Mesothelial cell of epicardium (in vitro differentiated cells): ENCODE data around the gene GSTT4. TPM values are rescaled to one million over a fixed set of nuclear protein-coding genes. Genes with fewer than 3 reads are reported as not detected.
"Not testable (repeated sequence)": the region's sequence is repeated elsewhere in the genome, so short reads cannot be mapped to it uniquely, and the experiment has no call there.

Experiments used
- DNase-seq, 2 experiments: peaks; one replicate each; pipeline ENCODE4 v3.0.0; 2021; ENCODE audit warnings: low spot score in 2 of 2; ENCODE audit not compliant: unreplicated experiment in 2 of 2
- H3K27ac Mint-ChIP-seq: 2 replicates; pipeline ENCODE4 v1.8.0; 2021; ENCODE audit warnings: mixed read lengths
- H3K27me3 Mint-ChIP-seq: 2 replicates; pipeline ENCODE4 v1.8.0; 2021; ENCODE audit warnings: low read depth, mixed read lengths
- H3K36me3 Mint-ChIP-seq: 2 replicates; pipeline ENCODE4 v1.8.0; 2021; ENCODE audit warnings: mixed read lengths
- H3K4me1 Mint-ChIP-seq: 2 replicates; pipeline ENCODE4 v1.8.0; 2021; ENCODE audit warnings: mixed read lengths
- H3K4me3 Mint-ChIP-seq: 2 replicates; pipeline ENCODE4 v1.8.0; 2021; ENCODE audit warnings: mild to moderate bottlenecking, moderate library complexity, mixed read lengths
- H3K9me3 Mint-ChIP-seq: 2 replicates; pipeline ENCODE4 v1.8.0; 2021; ENCODE audit warnings: mixed read lengths
- total RNA-seq: library from RNA; stranded (reverse); gene quantifications from 3 replicates; pipeline ENCODE4 v1.2.1, GENCODE V29; 2021
- TF ChIP-seq, protein P1 (sequence below): fragments of 200-600 bp; sonication (generic); IDR thresholded peaks from one replicate; pipeline ENCODE4 v1.5.0; 2021; ENCODE audit warnings: antibody characterized with exemption; ENCODE audit not compliant: unreplicated experiment

The GSTT4 gene
- total RNA-seq, 1 donor from 2014 or later: not detected

DNA sequence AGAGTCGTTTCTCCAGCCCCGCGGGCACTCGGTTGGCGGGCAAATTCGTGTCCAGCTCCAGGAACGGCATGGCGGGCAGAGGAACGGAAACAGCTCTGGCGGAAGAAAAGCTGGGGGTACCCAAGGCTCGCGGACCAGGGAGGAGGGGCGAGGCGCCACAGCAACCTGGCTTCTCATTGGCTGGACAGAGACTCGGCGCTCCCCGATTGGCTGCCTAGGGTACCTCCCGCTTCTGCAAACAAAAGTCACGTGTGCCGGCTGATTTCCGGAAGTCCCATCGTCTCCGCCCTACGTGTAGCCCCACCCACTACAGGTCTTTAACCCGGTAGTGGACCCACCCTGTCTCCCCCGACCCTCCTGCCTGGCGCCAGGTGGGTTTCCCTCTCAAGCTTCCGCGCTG is 30.9 kb downstream of the GSTT4 start, which contains the start of gene DDT:
TSS of gene DDT (minus strand) at position 97 of the 400 bp plus-strand sequence. CDS start at position 70, 27 bp downstream.
- not testable (repeated sequence) for H3K4me3 Mint-ChIP-seq, H3K27me3 Mint-ChIP-seq, H3K36me3 Mint-ChIP-seq, H3K4me1 Mint-ChIP-seq, DNase-seq, H3K27ac Mint-ChIP-seq, H3K9me3 Mint-ChIP-seq

DNA sequence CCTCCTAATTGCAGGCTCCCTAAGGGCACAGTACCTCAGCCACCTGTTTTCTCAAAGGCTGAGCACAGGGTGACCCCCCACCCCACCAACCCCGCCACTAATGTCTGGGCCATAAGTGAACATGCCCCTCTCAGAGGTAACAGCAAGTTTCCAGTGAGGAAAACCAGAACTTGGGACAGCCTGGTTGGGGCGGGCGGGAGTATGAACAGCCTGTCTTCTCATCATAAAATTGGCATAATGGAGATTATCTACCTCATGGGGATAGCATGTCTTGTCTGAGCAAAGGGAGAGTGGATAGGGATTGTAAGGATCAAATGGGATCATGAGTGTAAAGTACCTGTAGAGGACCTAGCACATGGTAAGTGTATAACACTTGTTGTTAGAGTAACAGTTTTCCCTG is 33.3 kb downstream of the GSTT4 start:
- not testable (repeated sequence) for DNase-seq, H3K4me1 Mint-ChIP-seq, H3K27me3 Mint-ChIP-seq, H3K27ac Mint-ChIP-seq, H3K9me3 Mint-ChIP-seq
- Mint-ChIP-seq H3K36me3 (peaks cover 12% of the 10 kb centered on the region), H3K4me3 (peak overlapping the region; percentile 34)

DNA sequence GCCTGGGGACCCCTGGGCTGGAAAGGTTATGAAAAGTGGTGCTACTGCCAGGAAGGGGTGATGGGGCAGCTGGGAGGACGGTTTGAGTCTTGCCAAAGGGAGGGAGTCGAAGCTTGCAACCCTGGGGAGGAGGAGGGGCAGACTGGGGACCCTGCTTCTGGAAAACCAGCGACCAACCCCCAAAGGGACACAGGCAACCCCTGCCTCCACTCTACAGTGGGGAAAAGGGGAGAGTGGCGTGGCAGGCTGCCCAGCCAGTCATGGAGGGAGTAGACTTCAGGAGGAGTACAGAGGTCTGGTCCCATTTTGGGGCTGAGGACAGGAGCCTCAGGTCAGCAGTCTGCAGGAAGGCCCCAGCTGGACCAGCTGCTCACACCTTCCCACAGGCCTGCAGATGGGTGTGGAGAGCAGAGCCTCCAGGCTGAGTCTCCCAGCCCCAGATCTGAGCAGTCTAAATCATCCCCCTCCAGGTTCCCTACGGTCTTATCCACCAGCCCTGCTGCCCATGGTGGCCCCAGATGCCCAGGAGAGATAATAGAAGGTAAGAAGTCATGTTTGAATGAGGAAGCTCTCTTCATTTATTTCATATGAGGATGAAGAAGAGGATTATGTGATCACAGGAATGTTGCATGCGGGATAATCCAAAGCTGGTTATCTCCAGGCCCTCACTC is 34.3 kb downstream of the GSTT4 start:
- H3K36me3 Mint-ChIP-seq: peaks cover 12% of the 10 kb centered on the region
- TF ChIP-seq, protein P1, sequence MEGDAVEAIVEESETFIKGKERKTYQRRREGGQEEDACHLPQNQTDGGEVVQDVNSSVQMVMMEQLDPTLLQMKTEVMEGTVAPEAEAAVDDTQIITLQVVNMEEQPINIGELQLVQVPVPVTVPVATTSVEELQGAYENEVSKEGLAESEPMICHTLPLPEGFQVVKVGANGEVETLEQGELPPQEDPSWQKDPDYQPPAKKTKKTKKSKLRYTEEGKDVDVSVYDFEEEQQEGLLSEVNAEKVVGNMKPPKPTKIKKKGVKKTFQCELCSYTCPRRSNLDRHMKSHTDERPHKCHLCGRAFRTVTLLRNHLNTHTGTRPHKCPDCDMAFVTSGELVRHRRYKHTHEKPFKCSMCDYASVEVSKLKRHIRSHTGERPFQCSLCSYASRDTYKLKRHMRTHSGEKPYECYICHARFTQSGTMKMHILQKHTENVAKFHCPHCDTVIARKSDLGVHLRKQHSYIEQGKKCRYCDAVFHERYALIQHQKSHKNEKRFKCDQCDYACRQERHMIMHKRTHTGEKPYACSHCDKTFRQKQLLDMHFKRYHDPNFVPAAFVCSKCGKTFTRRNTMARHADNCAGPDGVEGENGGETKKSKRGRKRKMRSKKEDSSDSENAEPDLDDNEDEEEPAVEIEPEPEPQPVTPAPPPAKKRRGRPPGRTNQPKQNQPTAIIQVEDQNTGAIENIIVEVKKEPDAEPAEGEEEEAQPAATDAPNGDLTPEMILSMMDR: no peak
- H3K4me3 Mint-ChIP-seq: no peak overlapping the region
- H3K4me1 Mint-ChIP-seq: no peaks in the 10 kb centered on the region
- H3K9me3 Mint-ChIP-seq: no peaks in the 10 kb centered on the region
- DNase-seq: no peak
- H3K27me3 Mint-ChIP-seq: no peaks in the 10 kb centered on the region
- H3K27ac Mint-ChIP-seq: no peak overlapping the region

DNA sequence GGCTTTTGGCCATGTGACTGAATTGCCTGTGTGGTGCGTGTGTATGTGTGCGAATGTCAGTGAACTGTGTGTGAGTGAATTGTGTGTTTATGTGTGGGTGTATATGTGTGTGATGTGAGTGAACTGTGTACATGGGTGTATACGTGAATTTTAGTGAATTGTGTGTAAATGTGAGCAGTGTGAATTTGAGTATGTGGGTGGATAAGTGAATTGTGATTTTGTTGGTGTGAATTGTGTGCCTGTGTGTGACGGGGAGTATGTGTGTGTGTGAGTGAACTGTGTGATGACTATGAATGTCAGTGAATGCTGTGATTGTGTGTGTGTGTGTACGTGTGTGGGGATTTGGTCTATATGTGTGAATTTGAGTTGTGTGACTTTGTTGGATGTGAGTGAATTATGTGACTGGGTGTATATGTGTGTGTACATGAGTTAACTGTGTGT is 35.0 kb downstream of the GSTT4 start:
- no peaks in the 10 kb centered on the region for H3K9me3 Mint-ChIP-seq
- no peak overlapping the region for H3K4me3 Mint-ChIP-seq
- no peak for DNase-seq
- H3K4me1 Mint-ChIP-seq: no peaks in the 10 kb centered on the region
- TF ChIP-seq, protein P1: no peak
- H3K27ac Mint-ChIP-seq: no peak overlapping the region
- H3K27me3 Mint-ChIP-seq: no peaks in the 10 kb centered on the region
- peaks cover 12% of the 10 kb centered on the region for H3K36me3 Mint-ChIP-seq

DNA sequence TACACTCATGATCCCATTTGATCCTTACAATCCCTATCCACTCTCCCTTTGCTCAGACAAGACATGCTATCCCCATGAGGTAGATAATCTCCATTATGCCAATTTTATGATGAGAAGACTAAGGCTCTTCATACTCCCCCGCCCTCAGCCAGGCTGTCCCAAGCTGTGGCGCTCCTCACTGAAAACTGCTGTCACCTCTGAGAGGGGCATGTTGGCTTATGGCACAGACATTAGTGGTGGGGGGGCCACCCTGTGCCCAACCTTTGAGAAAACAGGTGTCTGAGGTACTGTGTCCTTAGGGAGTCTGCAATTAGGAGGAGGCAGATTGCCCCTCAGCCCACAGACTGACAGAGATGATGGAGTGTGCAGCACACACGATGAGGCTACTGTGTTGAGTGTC is 36.2 kb downstream of the GSTT4 start:
- Mint-ChIP-seq H3K27ac (no peak overlapping the region), H3K9me3 (no peaks in the 10 kb centered on the region), H3K27me3 (no peaks in the 10 kb centered on the region), H3K4me1 (no peaks in the 10 kb centered on the region), H3K4me3 (no peak overlapping the region), H3K36me3 (peaks cover 12% of the 10 kb centered on the region)
- TF ChIP-seq, protein P1: no peak
- peak in 1 of 2 experiments; percentile 16 for DNase-seq

DNA sequence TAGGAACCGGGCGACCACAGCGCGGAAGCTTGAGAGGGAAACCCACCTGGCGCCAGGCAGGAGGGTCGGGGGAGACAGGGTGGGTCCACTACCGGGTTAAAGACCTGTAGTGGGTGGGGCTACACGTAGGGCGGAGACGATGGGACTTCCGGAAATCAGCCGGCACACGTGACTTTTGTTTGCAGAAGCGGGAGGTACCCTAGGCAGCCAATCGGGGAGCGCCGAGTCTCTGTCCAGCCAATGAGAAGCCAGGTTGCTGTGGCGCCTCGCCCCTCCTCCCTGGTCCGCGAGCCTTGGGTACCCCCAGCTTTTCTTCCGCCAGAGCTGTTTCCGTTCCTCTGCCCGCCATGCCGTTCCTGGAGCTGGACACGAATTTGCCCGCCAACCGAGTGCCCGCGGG is 38.7 kb downstream of the GSTT4 start, which contains the start of gene DDTL:
TSS of gene DDTL (plus strand) at position 321 of the 400 bp plus-strand sequence. CDS start at position 348, 27 bp downstream.
- not testable (repeated sequence) for H3K4me3 Mint-ChIP-seq, H3K9me3 Mint-ChIP-seq, DNase-seq, H3K4me1 Mint-ChIP-seq, H3K27ac Mint-ChIP-seq, H3K36me3 Mint-ChIP-seq, H3K27me3 Mint-ChIP-seq

DNA sequence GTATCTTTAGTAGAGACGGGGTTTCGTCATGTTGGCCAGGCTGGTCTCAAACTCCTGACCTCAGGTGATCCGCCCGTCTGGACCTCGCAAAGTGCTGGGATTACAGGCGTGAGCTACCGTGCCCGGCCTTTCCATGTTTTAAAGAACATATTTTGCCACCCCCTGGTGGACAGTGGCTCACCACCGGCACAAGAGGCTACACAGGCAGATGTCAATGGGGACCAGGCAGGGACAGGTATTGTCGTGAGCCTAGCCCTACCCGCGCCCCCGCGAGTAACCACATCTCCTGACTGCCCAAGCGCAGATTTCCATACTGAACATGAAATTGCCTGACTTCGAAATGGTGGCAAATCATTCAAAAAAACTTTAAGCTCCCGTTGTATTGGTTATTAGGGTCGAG is 39.2 kb downstream of the GSTT4 start:
- H3K27me3 Mint-ChIP-seq, H3K36me3 Mint-ChIP-seq, DNase-seq, H3K9me3 Mint-ChIP-seq, H3K4me1 Mint-ChIP-seq, H3K4me3 Mint-ChIP-seq, H3K27ac Mint-ChIP-seq: not testable (repeated sequence)

DNA sequence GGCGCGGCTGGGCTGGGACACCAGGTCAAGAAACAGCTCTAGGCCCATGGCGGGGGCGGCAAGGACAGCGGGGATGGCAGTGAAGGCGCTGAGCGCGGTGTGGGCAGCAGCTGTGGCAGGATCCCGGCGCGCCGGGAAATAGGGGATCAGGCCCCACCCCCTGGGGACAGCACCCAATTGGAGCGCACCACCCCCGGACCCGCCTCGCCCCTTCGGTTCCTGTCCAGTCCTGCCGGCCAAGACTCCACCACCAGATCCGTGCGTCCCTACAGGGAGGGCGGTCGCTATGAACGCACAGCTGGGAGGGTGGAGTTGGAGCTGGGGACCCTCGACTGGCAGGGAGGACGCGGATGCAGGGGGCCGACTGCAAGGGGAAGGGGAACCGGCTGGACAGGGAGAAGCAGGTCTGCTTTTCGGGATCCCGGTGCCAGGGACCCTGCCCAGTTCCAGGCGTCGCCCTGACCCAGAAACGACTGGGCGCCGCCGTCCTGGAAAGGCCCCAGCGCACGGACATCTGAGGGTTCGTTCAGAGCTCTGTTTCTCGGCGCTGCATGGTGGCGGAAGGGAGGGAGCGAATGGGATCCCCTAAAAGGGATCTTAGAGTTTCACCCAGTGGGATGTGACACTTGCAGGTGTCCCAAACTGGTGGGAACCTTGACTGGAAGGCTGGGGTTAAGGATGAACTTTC is 44.0 kb downstream of the GSTT4 start, which contains the start of gene GSTT2B:
TSS of gene GSTT2B (minus strand) at position 112 of the 688 bp plus-strand sequence. CDS start at position 48, 64 bp downstream.
- H3K27ac Mint-ChIP-seq, H3K36me3 Mint-ChIP-seq, DNase-seq, H3K4me1 Mint-ChIP-seq, H3K27me3 Mint-ChIP-seq, H3K4me3 Mint-ChIP-seq, H3K9me3 Mint-ChIP-seq: not testable (repeated sequence)
